ENCODE results near the gene SARS1.

Gene SARS1

GRCh38 chr1:109274533-109275476, 61.1 kb downstream of the SARS1 start:
- H3K4me1 ChIP-seq (ENCODE audit: insufficient read depth, low read length): no peaks in the 10 kb centered on the region
- no peak overlapping the region for H3K9ac ChIP-seq (ENCODE audit: low read depth, low read length)
- no peak overlapping the region for H3K27ac ChIP-seq (ENCODE audit: low read length)
- no peaks in the 10 kb centered on the region for H4K20me1 ChIP-seq (ENCODE audit: insufficient read depth, low read length)
- H3K9me3 ChIP-seq (ENCODE audit: insufficient read depth, low read length, severe bottlenecking): no peaks in the 10 kb centered on the region
- no peaks in the 10 kb centered on the region for H3K79me2 ChIP-seq (ENCODE audit: insufficient read depth, low read length)
- no peak overlapping the region for H3K4me3 ChIP-seq (ENCODE audit: low read depth in 1 of 2, low read length in 2 of 2)
- DNase-seq (no peak), ATAC-seq (ENCODE audit: insufficient read depth, low read depth) (no peak)
- no peak for TF ChIP-seq CTCF (IDR thresholded peaks at IDR 0.05; ENCODE audit: borderline replicate concordance, extremely low read depth, low read length, poor library complexity, severe bottlenecking)
- no peak for TF ChIP-seq EZH2 (IDR thresholded peaks at IDR 0.05; ENCODE audit: borderline replicate concordance, low read depth, low read length, severe bottlenecking)
- no peak overlapping the region for H3K4me2 ChIP-seq (ENCODE audit: insufficient read depth, low read length)
- no peaks in the 10 kb centered on the region for H3K27me3 ChIP-seq (ENCODE audit: insufficient read depth, low read length, poor library complexity)
- no peak overlapping the region for H2AFZ ChIP-seq (ENCODE audit: low read depth, low read length)
- peaks cover 18% of the 10 kb centered on the region for H3K36me3 ChIP-seq (ENCODE audit: insufficient read depth, low read length)

GRCh38 chr1:109275706-109276345, 62.1 kb downstream of the SARS1 start:
- no peak for TF ChIP-seq CTCF (IDR thresholded peaks at IDR 0.05; ENCODE audit: borderline replicate concordance, extremely low read depth, low read length, poor library complexity, severe bottlenecking)
- TF ChIP-seq EZH2 (IDR thresholded peaks at IDR 0.05; ENCODE audit: borderline replicate concordance, low read depth, low read length, severe bottlenecking): no peak
- ATAC-seq (ENCODE audit: insufficient read depth, low read depth): no peak
- H3K4me1 ChIP-seq (ENCODE audit: insufficient read depth, low read length): no peaks in the 10 kb centered on the region

GRCh38 chr1:109277434-109278204, 63.9 kb downstream of the SARS1 start:
- TF ChIP-seq EZH2 (IDR thresholded peaks at IDR 0.05; ENCODE audit: borderline replicate concordance, low read depth, low read length, severe bottlenecking) (no peak), CTCF (IDR thresholded peaks at IDR 0.05; ENCODE audit: borderline replicate concordance, extremely low read depth, low read length, poor library complexity, severe bottlenecking) (peak; percentile 91)
- H3K4me1 ChIP-seq (ENCODE audit: insufficient read depth, low read length): peaks cover 16% of the 10 kb centered on the region
- H3K4me2 ChIP-seq (ENCODE audit: insufficient read depth, low read length): 0 out of 2 replicates have a peak overlapping the region, but pooled peaks have one; percentile 1

More at GRCh38 chr1:109275706-109276345, 62.1 kb downstream of the SARS1 start:
- Histone ChIP-seq H3K4me3 (ENCODE audit: low read depth in 1 of 2, low read length in 2 of 2) (no peak overlapping the region), H3K4me2 (ENCODE audit: insufficient read depth, low read length) (no peak overlapping the region), H3K9ac (ENCODE audit: low read depth, low read length) (no peak overlapping the region), H3K27me3 (ENCODE audit: insufficient read depth, low read length, poor library complexity) (no peaks in the 10 kb centered on the region), H3K36me3 (ENCODE audit: insufficient read depth, low read length) (peaks cover 28% of the 10 kb centered on the region), H4K20me1 (ENCODE audit: insufficient read depth, low read length) (no peaks in the 10 kb centered on the region), H3K79me2 (ENCODE audit: insufficient read depth, low read length) (peaks cover 3% of the 10 kb centered on the region; the same call in 1 of the 2 replicates), H3K27ac (ENCODE audit: low read length) (no peak overlapping the region), H3K9me3 (ENCODE audit: insufficient read depth, low read length, severe bottlenecking) (no peaks in the 10 kb centered on the region), H2AFZ (ENCODE audit: low read depth, low read length) (no peak overlapping the region)
- no peak for DNase-seq

More at GRCh38 chr1:109277434-109278204, 63.9 kb downstream of the SARS1 start:
- no peak overlapping the region for H3K9ac ChIP-seq (ENCODE audit: low read depth, low read length)
- peak; percentile 73 for ATAC-seq (ENCODE audit: insufficient read depth, low read depth)
- peaks cover 40% of the 10 kb centered on the region for H3K36me3 ChIP-seq (ENCODE audit: insufficient read depth, low read length)
- peak; percentile 63 for DNase-seq
- H3K4me3 ChIP-seq (ENCODE audit: low read depth in 1 of 2, low read length in 2 of 2): no peak overlapping the region
- 0 out of 2 replicates have a peak overlapping the region, but pooled peaks have one; percentile 32 for H2AFZ ChIP-seq (ENCODE audit: low read depth, low read length)
- no peaks in the 10 kb centered on the region for H3K9me3 ChIP-seq (ENCODE audit: insufficient read depth, low read length, severe bottlenecking)
- peaks cover 6% of the 10 kb centered on the region; the same call in 1 of the 2 replicates for H4K20me1 ChIP-seq (ENCODE audit: insufficient read depth, low read length)
- H3K27me3 ChIP-seq (ENCODE audit: insufficient read depth, low read length, poor library complexity): no peaks in the 10 kb centered on the region
- peak overlapping the region; percentile 39; the same call in 1 of the 2 replicates for H3K27ac ChIP-seq (ENCODE audit: low read length)
- peaks cover 16% of the 10 kb centered on the region for H3K79me2 ChIP-seq (ENCODE audit: insufficient read depth, low read length)

Measured in DND-41 (cell line).